Measurements from ENCODE around the gene MSH2. TPM values are rescaled to one million over a fixed set of nuclear protein-coding genes. Genes with fewer than 3 reads are reported as not detected.
"Not testable (repeated sequence)": the region's sequence is repeated elsewhere in the genome, so short reads cannot be mapped to it uniquely, and the experiment has no call there.

Gene MSH2
- total RNA-seq, 6 donors from 2014 or later, result 6.1 to 16.3 (median 10.2) TPM

DNA sequence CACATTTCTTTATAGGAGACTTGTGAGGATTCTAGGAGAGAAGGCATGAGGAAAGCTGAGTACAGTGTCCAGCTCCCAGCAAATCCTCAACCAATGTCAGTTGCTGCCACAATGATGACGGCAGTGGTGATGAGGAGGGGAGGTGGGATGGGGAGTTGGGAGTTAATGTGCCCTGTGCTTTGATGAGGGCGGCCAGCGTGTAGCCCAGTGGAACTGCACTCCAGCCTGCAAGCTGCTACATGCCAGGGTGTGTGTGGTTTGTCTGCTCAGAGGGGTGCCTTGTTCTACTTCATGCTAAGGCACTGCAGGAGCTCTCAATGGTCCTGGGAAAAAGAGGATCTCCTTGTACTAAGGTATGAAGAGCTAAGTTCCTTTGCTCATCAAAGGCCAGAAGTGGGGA is 96.1 kb downstream of the MSH2 start:
- H3K4me1 ChIP-seq, result no peaks in the 10 kb centered on the region
- H3K9me3 ChIP-seq, result peaks cover 0 to 14% (median 7%) of the 10 kb centered on the region in 4 donors
- ATAC-seq (ENCODE audit: low FRiP score in 2 of 2) (no peak), DNase-seq (no peak)
- no peak overlapping the region for H3K27ac ChIP-seq
- WGBS, 2 donors, result 100% methylated on average over 3 of the region's 3 CpGs
- H3K4me3 ChIP-seq, result no peak overlapping the region
- TF ChIP-seq EP300 (IDR thresholded peaks at IDR 0.05) (no peak), POLR2A (IDR thresholded peaks at IDR 0.05) (no peak), POLR2AphosphoS5 (IDR thresholded peaks at IDR 0.05) (no peak)
- TF ChIP-seq, protein P1, sequence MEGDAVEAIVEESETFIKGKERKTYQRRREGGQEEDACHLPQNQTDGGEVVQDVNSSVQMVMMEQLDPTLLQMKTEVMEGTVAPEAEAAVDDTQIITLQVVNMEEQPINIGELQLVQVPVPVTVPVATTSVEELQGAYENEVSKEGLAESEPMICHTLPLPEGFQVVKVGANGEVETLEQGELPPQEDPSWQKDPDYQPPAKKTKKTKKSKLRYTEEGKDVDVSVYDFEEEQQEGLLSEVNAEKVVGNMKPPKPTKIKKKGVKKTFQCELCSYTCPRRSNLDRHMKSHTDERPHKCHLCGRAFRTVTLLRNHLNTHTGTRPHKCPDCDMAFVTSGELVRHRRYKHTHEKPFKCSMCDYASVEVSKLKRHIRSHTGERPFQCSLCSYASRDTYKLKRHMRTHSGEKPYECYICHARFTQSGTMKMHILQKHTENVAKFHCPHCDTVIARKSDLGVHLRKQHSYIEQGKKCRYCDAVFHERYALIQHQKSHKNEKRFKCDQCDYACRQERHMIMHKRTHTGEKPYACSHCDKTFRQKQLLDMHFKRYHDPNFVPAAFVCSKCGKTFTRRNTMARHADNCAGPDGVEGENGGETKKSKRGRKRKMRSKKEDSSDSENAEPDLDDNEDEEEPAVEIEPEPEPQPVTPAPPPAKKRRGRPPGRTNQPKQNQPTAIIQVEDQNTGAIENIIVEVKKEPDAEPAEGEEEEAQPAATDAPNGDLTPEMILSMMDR (IDR thresholded peaks at IDR 0.05), result no peak
- H3K27me3 ChIP-seq, result no peaks in the 10 kb centered on the region
- no peaks in the 10 kb centered on the region for H3K36me3 ChIP-seq

DNA sequence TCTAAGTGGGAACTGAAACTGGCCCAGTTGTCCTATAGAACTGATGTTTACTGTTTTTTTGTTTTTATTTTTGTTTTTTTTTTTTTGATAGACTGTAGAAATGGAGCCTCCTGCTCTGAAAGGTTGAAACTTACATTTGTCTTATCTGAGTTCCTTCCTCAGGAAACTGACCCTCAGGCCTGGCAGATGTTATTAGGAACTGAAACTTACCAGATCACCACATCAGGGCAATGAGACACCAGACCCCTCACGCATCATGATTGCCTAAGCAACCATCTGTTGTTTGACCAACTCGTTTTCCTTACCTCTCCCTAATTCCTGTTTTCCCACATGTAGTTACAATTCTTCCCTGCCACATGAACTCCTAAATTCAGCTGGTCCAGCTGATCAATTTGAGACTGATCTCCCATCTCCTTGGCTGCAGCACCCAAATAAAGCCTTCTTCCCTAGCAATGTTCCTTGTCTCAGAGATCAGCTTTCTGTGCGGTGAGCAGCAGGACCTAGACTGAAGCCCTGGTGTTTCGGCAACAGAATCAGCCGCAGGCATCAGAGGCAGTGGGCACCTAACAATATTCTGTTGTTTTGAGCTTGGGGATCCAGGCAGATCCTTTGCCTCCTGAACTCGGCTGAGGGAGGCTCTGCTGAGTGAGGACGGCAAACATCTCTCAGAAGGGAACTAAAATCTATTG is 96.8 kb downstream of the MSH2 start:
- ATAC-seq (ENCODE audit: low FRiP score in 2 of 2) (no peak), DNase-seq (no peak)
- Histone ChIP-seq H3K36me3 (no peaks in the 10 kb centered on the region), H3K9me3 (peaks cover 0 to 14% (median 7%) of the 10 kb centered on the region in 4 donors), H3K4me1 (no peaks in the 10 kb centered on the region), H3K27me3 (no peaks in the 10 kb centered on the region), H3K27ac (no peak overlapping the region), H3K4me3 (no peak overlapping the region)
- 87 to 94% methylated on average over 7 of the region's 7 CpGs for WGBS, 2 donors
- TF ChIP-seq POLR2AphosphoS5 (IDR thresholded peaks at IDR 0.05) (no peak), EP300 (IDR thresholded peaks at IDR 0.05) (no peak), POLR2A (IDR thresholded peaks at IDR 0.05) (no peak)

DNA sequence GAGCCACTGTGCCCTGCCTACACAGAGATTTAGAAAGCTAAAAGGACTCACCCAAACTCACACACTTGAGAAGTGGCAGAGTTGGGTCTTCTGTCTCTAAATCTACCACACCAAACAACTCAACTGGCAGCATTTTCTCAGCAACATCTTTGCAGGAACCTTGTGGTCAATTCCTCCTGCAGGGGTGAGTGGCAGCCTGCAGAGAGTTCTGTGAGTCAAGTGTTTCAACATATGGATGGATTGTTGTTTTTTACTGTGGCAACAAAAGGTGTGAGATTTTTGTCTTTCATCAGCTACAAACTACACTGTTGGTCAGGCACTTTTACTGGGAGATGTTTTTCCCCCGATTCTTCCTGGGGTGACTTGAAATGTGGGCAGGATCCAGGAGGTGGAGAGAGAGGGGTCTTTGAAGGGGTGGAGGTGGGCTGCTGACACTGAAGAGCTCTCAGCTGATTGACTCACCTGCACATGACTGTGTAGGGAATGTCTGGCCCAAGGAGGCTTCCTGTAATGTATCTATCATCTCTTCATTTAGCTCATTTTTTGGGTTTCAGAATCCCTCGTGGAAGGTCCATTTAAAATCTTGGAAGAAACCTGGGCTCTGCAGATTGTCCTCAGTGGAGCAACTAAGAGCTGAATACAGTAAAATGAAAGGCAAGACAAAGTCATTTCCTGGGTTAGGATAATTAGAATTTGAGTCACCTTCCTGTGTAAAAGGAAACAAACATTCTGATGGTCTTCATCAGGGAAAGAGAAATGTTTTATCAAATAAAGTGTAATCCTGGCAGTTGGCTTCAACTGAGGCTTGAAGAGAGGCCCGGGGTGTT is 98.6 kb downstream of the MSH2 start:
- no peak for DNase-seq
- ATAC-seq (ENCODE audit: low FRiP score in 2 of 2), result no peak
- Histone ChIP-seq H3K36me3 (no peaks in the 10 kb centered on the region), H3K9me3 (peaks cover 0 to 14% (median 7%) of the 10 kb centered on the region in 4 donors), H3K4me1 (no peaks in the 10 kb centered on the region), H3K27ac (no peak overlapping the region), H3K4me3 (no peak overlapping the region), H3K27me3 (no peaks in the 10 kb centered on the region)
- 60 to 72% methylated on average over 3 of the region's 3 CpGs for WGBS, 2 donors
- TF ChIP-seq POLR2A (IDR thresholded peaks at IDR 0.05), result no peak
- no peak for TF ChIP-seq EP300 (IDR thresholded peaks at IDR 0.05)
- TF ChIP-seq, protein P1 (IDR thresholded peaks at IDR 0.05), result no peak
- no peak for TF ChIP-seq POLR2AphosphoS5 (IDR thresholded peaks at IDR 0.05)

DNA sequence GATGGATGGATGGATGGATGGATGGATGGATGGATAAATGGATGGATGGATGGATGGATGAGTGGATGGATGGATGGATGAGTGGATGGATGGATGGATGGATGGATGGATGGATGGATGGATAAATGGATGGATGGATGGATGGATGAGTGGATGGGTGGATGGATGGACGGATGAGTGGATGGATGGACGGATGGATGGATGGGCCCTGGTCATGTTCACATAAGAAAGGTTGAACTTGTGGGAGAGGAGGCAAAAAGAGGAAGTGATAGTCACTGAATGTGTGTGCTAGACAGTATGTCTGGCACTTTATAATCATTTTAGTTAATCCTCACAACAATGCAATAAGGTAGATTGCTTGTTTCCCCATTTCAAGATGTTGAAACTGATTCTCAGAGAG is 99.5 kb downstream of the MSH2 start:
- WGBS, 2 donors, result 85 to 86% methylated on average over 2 of the region's 2 CpGs
- H3K27ac ChIP-seq; H3K4me1 ChIP-seq; DNase-seq; H3K4me3 ChIP-seq; H3K36me3 ChIP-seq; H3K27me3 ChIP-seq; ATAC-seq (ENCODE audit: low FRiP score in 2 of 2): not testable (repeated sequence)
- H3K9me3 ChIP-seq, result peaks cover 0 to 14% (median 7%) of the 10 kb centered on the region in 4 donors

DNA sequence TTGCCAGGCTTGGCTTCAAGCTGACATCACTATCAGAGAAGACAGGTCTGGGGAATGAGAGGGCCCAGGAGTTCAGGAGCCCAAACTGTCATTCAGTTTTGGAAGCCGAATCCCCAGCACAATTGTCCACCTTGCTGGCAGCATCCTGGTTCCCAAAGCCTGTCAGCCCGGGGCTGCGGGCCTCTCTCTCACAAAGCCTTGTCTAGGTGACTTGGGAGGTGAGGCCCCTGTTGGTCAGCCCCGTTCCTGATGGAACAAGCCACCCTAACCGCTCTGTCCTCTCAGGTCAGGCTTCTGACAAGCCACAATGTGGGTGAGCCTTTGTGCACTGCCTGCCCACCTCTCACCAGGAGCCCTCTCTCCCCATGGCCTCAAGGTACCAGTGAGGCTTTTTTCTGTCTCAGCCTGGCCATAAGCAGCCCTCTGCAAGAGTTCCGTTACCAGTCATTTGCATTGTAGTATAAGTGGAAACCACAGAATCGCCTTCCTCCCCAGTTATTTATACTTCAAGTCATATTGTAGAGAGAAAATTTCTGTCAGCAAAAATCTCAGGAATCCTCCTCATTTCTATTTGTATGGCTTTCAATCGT is 100.6 kb downstream of the MSH2 start:
- Histone ChIP-seq H3K36me3 (no peaks in the 10 kb centered on the region), H3K27me3 (no peaks in the 10 kb centered on the region), H3K9me3 (peaks cover 0 to 14% (median 7%) of the 10 kb centered on the region in 4 donors), H3K27ac (no peak overlapping the region), H3K4me1 (no peaks in the 10 kb centered on the region), H3K4me3 (no peak overlapping the region)
- TF ChIP-seq POLR2A (IDR thresholded peaks at IDR 0.05), result no peak
- TF ChIP-seq POLR2AphosphoS5 (IDR thresholded peaks at IDR 0.05), result no peak
- TF ChIP-seq EP300 (IDR thresholded peaks at IDR 0.05), result no peak
- TF ChIP-seq, protein P1 (IDR thresholded peaks at IDR 0.05), result no peak
- ATAC-seq (ENCODE audit: low FRiP score in 2 of 2) (no peak), DNase-seq (no peak)
- 92 to 93% methylated on average over 8 of the region's 8 CpGs for WGBS, 2 donors

Measured in upper lobe of left lung (tissue), 6 donors.